LNCaP clone FGC (cell line): Measurements from ENCODE around the gene ACAP2.
A peak's percentile ranks its signal among the peaks of the same experiment; 100 is the strongest.
"Not testable (repeated sequence)": the region's sequence is repeated elsewhere in the genome, so short reads cannot be mapped to it uniquely, and the experiment has no call there.

Experiments used
- DNase-seq: peaks from one replicate; pipeline ENCODE4 v3.0.0-alpha.2; 2011; ENCODE audit warnings: low read depth
- H3K4me3 ChIP-seq: 2 replicates; pipeline ENCODE4 v1.5.1; 2011; ENCODE audit warnings: mild to moderate bottlenecking, low read depth, low read length, control low read depth
- TF ChIP-seq, protein P1 (sequence below): IDR thresholded peaks from 2 replicates; pipeline ENCODE4 v1.5.1; 2012; ENCODE audit warnings: mild to moderate bottlenecking; ENCODE audit not compliant: control insufficient read depth, insufficient read depth; ENCODE audit errors: extremely low read depth

ACAP2 gene, protein sequence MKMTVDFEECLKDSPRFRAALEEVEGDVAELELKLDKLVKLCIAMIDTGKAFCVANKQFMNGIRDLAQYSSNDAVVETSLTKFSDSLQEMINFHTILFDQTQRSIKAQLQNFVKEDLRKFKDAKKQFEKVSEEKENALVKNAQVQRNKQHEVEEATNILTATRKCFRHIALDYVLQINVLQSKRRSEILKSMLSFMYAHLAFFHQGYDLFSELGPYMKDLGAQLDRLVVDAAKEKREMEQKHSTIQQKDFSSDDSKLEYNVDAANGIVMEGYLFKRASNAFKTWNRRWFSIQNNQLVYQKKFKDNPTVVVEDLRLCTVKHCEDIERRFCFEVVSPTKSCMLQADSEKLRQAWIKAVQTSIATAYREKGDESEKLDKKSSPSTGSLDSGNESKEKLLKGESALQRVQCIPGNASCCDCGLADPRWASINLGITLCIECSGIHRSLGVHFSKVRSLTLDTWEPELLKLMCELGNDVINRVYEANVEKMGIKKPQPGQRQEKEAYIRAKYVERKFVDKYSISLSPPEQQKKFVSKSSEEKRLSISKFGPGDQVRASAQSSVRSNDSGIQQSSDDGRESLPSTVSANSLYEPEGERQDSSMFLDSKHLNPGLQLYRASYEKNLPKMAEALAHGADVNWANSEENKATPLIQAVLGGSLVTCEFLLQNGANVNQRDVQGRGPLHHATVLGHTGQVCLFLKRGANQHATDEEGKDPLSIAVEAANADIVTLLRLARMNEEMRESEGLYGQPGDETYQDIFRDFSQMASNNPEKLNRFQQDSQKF

DNA sequence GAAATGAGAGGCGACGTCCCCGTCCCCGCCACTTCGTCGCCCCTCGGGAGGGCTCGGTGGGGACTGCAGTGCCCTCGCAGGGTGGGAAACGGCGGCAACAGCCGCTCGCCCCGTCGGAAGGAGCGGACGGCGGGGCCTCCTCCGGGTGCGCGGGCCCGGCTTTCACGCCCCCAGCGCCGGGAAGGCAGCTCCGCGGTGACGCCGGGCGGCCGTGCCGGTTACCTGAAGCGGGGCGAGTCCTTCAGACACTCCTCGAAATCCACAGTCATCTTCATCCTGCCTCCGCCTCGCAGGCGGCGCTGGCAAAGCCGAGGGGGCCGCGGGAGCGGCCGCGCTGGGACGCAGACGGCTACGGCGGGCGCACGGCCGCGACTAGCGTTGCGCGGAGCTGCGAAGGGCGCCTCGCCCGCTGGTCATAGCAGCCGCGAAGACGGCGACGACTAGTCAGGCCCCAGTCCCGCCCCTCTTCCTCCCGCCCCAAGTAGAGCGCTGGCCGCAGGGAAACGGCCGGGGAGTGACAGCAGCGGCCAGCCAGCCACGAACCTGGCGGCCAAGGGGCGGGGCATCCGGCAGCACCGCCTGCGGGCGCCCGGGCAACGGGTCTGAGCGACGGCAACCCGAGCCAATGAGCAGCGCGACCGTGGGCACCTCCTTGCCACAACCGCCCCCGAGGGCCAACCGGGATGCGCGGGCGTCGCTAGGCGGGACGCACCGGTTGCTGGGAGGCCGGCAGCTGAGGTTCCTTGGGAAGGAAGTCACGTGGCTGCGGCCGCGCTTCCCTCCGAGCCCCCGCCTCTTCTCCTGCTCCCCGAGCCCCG, at the start of gene ACAP2:
Gene ACAP2 (minus strand): TSS at position 448 of the 818 bp plus-strand sequence. CDS start 173 bp downstream, at position 275.
- TF ChIP-seq, protein P1, sequence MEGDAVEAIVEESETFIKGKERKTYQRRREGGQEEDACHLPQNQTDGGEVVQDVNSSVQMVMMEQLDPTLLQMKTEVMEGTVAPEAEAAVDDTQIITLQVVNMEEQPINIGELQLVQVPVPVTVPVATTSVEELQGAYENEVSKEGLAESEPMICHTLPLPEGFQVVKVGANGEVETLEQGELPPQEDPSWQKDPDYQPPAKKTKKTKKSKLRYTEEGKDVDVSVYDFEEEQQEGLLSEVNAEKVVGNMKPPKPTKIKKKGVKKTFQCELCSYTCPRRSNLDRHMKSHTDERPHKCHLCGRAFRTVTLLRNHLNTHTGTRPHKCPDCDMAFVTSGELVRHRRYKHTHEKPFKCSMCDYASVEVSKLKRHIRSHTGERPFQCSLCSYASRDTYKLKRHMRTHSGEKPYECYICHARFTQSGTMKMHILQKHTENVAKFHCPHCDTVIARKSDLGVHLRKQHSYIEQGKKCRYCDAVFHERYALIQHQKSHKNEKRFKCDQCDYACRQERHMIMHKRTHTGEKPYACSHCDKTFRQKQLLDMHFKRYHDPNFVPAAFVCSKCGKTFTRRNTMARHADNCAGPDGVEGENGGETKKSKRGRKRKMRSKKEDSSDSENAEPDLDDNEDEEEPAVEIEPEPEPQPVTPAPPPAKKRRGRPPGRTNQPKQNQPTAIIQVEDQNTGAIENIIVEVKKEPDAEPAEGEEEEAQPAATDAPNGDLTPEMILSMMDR: no peak
- peak; percentile 97 for DNase-seq
- H3K4me3 ChIP-seq: peak within 1 kb of the TSS; percentile 87

DNA sequence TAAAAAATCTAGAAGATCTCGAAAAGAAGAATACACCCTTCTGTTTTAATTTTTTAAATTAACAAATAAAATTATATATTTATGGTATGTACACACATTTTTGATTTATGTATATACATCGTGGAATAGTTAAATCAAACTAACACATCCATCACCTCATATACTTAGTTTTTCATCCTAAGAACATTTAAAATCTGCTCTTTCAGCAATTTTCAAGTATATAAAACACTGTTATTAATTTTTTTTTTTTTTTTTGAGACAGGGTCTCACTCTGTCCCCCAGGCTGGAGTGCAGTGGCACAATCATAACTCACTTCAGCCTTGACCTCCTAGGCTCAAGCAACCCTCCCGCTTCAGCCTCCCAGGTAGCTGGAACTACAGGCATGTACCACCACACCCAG, 32.8 kb upstream of the ACAP2 start:
- DNase-seq: no peak
- TF ChIP-seq, protein P1: no peak
- no peak overlapping the region for H3K4me3 ChIP-seq

DNA sequence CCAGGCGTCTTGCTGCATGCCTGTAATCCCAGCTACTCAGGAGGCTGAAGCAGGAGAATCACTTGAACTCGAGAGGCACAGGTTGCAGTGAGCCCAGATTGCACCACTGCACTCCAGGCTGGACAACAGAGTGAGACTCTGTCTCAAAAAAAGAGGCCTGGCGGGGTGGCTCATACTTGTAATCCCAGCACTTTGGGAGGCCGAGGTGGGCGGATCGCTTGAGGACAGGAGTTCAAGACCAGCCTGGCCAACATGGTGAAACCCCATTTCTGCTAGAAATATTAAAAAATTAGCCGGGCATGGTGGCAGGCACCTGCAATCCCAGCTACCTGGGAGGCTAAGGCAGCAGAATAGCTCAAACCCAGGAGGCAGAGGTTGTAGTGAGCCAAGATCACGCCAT, 32.3 kb upstream of the ACAP2 start:
- not testable (repeated sequence) for DNase-seq, H3K4me3 ChIP-seq

DNA sequence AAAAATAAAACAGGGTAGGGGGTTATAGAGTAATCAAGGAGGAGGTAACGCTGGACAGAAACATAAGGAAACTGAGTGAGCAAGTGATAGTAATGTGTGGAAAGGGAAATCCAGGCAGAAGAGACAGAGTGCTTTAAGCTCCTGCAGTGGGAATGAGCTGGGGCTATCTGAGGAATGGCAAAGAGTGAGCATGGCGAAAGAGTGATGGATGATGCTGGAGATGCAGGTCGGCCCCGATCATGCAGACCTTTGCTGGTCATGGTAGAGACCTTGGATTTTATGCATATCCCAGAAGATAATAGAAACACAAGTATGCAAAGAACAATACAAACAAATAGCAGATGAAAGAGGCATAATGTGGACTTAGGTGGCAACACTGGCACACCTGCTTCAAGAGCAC, 26.0 kb upstream of the ACAP2 start:
- TF ChIP-seq, protein P1: no peak
- no peak overlapping the region for H3K4me3 ChIP-seq
- DNase-seq: no peak

DNA sequence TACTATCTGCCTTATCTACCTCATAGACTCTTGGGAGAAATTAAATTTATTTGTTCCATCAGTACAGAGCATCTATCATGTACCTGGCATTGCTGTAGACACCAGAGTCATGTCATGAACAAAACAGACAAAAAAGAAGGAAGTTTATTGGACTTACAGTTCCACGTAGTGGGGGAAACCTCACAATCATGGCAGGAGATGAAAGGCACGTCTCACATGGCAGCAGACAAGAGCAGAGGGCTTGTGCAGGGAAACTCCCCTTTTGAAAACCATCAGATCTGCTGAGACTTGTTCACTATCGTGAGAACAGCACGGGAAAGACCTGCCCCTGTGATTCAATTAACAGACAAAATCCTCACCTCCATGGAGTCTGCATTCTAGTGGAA, 25.6 kb upstream of the ACAP2 start:
- no peak overlapping the region for H3K4me3 ChIP-seq
- TF ChIP-seq, protein P1: no peak
- no peak for DNase-seq

DNA sequence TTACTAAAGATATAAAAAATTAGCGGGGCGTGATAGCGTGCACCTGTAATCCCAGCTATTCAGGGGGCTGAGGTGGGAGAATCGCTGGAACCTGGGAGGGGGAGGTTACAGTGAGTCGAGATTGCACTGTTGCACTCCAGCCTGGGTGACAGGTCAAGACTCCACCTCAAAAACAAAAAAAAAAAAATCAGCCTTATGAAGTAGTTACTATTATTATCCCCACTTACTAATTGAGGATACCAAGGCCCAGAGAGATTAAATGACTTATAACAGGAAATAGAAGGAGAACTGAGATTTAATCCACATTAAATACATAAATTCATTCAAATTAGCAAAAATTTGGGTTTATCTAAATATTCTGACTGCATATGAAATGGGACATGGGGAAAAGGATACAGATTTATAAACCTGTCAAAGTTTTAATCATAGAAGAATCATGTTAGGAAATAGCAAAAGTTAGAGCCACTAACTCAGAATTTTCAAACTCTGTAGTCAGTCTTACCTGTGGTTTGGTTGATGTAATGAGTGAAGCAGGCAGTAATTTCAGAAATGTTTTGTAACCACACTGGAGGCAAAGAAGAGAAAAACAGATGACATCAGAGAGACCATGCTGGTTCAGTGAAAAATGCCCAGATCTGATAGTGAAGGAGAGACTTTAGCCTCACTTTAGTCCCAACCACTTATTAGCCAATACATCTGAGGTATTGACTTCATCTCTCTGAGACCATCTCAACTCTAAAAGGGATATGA, 25.0 kb upstream of the ACAP2 start:
- no peak overlapping the region for H3K4me3 ChIP-seq
- TF ChIP-seq, protein P1: no peak
- no peak for DNase-seq
